GM19468 (cell line): ENCODE data around the gene SLC10A2.

Experiments
- ATAC-seq: cut with Tn5 transposase; IDR thresholded peaks from one replicate; pipeline ENCODE4 v1.9.1; 2021; ENCODE audit warnings: mild to moderate bottlenecking, moderate library complexity, moderate number of reproducible peaks; ENCODE audit not compliant: unreplicated experiment; ENCODE audit errors: extremely low read depth

SLC10A2 gene

GRCh38 chr13:103056008-103056407, 10.2 kb downstream of the SLC10A2 start:
- no peak for ATAC-seq

GRCh38 chr13:103055166-103055565, 11.1 kb downstream of the SLC10A2 start:
- no peak for ATAC-seq

- no peak for ATAC-seq
Observed at GRCh38 chr13:103046676-103047075, 19.5 kb downstream of the SLC10A2 start.

GRCh38 chr13:103044056-103044455, 22.2 kb downstream of the SLC10A2 start:
- no peak for ATAC-seq

GRCh38 chr13:103040006-103040405, 26.2 kb downstream of the SLC10A2 start:
- no peak for ATAC-seq

GRCh38 chr13:103039183-103039582, 27.0 kb downstream of the SLC10A2 start:
- no peak for ATAC-seq

- ATAC-seq: no peak
Observed at GRCh38 chr13:103036268-103036667, 29.9 kb downstream of the SLC10A2 start.

- ATAC-seq: no peak
Observed at GRCh38 chr13:103033999-103034398, 32.2 kb downstream of the SLC10A2 start.

- peak; percentile 95 for ATAC-seq
Observed at GRCh38 chr13:103031332-103031873, 34.8 kb downstream of the SLC10A2 start.

GRCh38 chr13:103030776-103031175, 35.4 kb downstream of the SLC10A2 start:
- ATAC-seq: no peak

GRCh38 chr13:103029798-103030197, 36.4 kb downstream of the SLC10A2 start:
- no peak for ATAC-seq

- no peak for ATAC-seq
Observed at GRCh38 chr13:103022336-103022735, 43.9 kb downstream of the SLC10A2 start.

GRCh38 chr13:103018556-103018955, 47.7 kb downstream of the SLC10A2 start:
- no peak for ATAC-seq

GRCh38 chr13:103012646-103013045, 53.6 kb downstream of the SLC10A2 start:
- no peak for ATAC-seq

- no peak for ATAC-seq
Observed at GRCh38 chr13:103009051-103009840, 57.0 kb downstream of the SLC10A2 start.

GRCh38 chr13:103007427-103007762, 58.8 kb downstream of the SLC10A2 start:
- no peak for ATAC-seq

- ATAC-seq: peak; percentile 95
Observed at GRCh38 chr13:103006641-103007426, 59.4 kb downstream of the SLC10A2 start.

GRCh38 chr13:103004661-103005345, 61.4 kb downstream of the SLC10A2 start:
- no peak for ATAC-seq

- ATAC-seq: no peak
Observed at GRCh38 chr13:103003631-103004030, 62.6 kb downstream of the SLC10A2 start.

GRCh38 chr13:103002279-103002678, 63.9 kb downstream of the SLC10A2 start:
- ATAC-seq: no peak

GRCh38 chr13:103000157-103000556, 66.1 kb downstream of the SLC10A2 start:
- ATAC-seq: no peak
